Glutamatergic neuron (in vitro differentiated cells): ENCODE measurements around the gene BCL11A. TPM values are rescaled to one million over a fixed set of nuclear protein-coding genes. Genes with fewer than 3 reads are reported as not detected.

ENCODE experiments used
- DNase-seq: peaks from one replicate; pipeline ENCODE4 v3.0.0; 2022
- H3K27ac Mint-ChIP-seq: one replicate; pipeline ENCODE4 v1.8.0; 2020; ENCODE audit warnings: mild to moderate bottlenecking, mixed read lengths, inconsistent platforms; ENCODE audit not compliant: unreplicated experiment
- H3K27me3 Mint-ChIP-seq: one replicate; pipeline ENCODE4 v1.8.0; 2020; ENCODE audit warnings: mild to moderate bottlenecking, moderate library complexity, mixed read lengths, inconsistent platforms; ENCODE audit not compliant: unreplicated experiment
- H3K36me3 Mint-ChIP-seq: one replicate; pipeline ENCODE4 v1.8.0; 2020; ENCODE audit warnings: mild to moderate bottlenecking, mixed read lengths, inconsistent platforms; ENCODE audit not compliant: unreplicated experiment
- H3K4me1 Mint-ChIP-seq: one replicate; pipeline ENCODE4 v1.8.0; 2020; ENCODE audit warnings: mild to moderate bottlenecking, low read depth, mixed read lengths, inconsistent platforms; ENCODE audit not compliant: unreplicated experiment
- H3K4me3 Mint-ChIP-seq: one replicate; pipeline ENCODE4 v1.8.0; 2020; ENCODE audit warnings: mild to moderate bottlenecking, mixed read lengths, inconsistent platforms; ENCODE audit not compliant: unreplicated experiment
- H3K9me3 Mint-ChIP-seq: one replicate; pipeline ENCODE4 v1.8.0; 2020; ENCODE audit warnings: mild to moderate bottlenecking, moderate library complexity, mixed read lengths, inconsistent platforms; ENCODE audit not compliant: unreplicated experiment
- total RNA-seq: library from RNA; stranded (reverse); fragmentation: NEBNext Ultra II Directional; extraction: Animal tissue kit (Norgen Biotek cat#: 25700); gene quantifications from one replicate; pipeline ENCODE4 v1.2.1, GENCODE V29; 2021; ENCODE audit not compliant: unreplicated experiment
- TF ChIP-seq, protein P1 (sequence below): fragments of 200-600 bp; sonication (generic); IDR thresholded peaks from one replicate; pipeline ENCODE4 v1.5.0; 2021; ENCODE audit not compliant: partially characterized antibody, unreplicated experiment

BCL11A gene
- total RNA-seq, 1 donor from 2014 or later: 29.1 TPM

DNA sequence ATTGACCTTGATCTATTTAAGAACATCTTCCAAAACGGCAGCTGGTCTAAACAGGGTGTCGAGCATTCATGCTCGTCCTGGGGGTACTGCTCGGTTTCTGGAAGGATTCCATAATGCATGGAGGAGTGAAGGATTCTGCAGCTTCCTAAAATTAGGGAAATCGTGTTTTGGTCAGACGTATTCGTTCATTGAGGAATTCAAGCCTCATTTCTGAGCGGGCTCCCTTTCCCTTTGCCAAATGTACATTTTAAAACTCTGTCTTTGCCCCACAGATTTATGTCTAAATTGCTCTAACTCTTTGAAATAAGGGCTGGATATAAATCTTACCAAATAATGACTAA is 144.0 kb downstream of the BCL11A start:
- H3K9me3 Mint-ChIP-seq: no peaks in the 10 kb centered on the region
- no peak for DNase-seq
- no peak overlapping the region for H3K27ac Mint-ChIP-seq
- H3K4me1 Mint-ChIP-seq: peaks cover 17% of the 10 kb centered on the region
- H3K4me3 Mint-ChIP-seq: no peak overlapping the region
- no peaks in the 10 kb centered on the region for H3K36me3 Mint-ChIP-seq
- peaks cover 2% of the 10 kb centered on the region for H3K27me3 Mint-ChIP-seq
- TF ChIP-seq, protein P1, sequence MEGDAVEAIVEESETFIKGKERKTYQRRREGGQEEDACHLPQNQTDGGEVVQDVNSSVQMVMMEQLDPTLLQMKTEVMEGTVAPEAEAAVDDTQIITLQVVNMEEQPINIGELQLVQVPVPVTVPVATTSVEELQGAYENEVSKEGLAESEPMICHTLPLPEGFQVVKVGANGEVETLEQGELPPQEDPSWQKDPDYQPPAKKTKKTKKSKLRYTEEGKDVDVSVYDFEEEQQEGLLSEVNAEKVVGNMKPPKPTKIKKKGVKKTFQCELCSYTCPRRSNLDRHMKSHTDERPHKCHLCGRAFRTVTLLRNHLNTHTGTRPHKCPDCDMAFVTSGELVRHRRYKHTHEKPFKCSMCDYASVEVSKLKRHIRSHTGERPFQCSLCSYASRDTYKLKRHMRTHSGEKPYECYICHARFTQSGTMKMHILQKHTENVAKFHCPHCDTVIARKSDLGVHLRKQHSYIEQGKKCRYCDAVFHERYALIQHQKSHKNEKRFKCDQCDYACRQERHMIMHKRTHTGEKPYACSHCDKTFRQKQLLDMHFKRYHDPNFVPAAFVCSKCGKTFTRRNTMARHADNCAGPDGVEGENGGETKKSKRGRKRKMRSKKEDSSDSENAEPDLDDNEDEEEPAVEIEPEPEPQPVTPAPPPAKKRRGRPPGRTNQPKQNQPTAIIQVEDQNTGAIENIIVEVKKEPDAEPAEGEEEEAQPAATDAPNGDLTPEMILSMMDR: no peak

- no peak for DNase-seq
- H3K36me3 Mint-ChIP-seq: no peaks in the 10 kb centered on the region
- H3K4me3 Mint-ChIP-seq: no peak overlapping the region
- TF ChIP-seq, protein P1: no peak
- peaks cover 17% of the 10 kb centered on the region for H3K4me1 Mint-ChIP-seq
- H3K9me3 Mint-ChIP-seq: no peaks in the 10 kb centered on the region
- H3K27me3 Mint-ChIP-seq: peaks cover 2% of the 10 kb centered on the region
- H3K27ac Mint-ChIP-seq: no peak overlapping the region
Observed at GRCh38 chr2:60408811-60409530, 144.5 kb downstream of the BCL11A start.

- Mint-ChIP-seq H3K27ac (no peak overlapping the region), H3K4me3 (no peak overlapping the region), H3K4me1 (peaks cover 17% of the 10 kb centered on the region), H3K27me3 (peaks cover 2% of the 10 kb centered on the region), H3K9me3 (no peaks in the 10 kb centered on the region), H3K36me3 (no peaks in the 10 kb centered on the region)
- TF ChIP-seq, protein P1: no peak
- DNase-seq: no peak
Observed at GRCh38 chr2:60408207-60408606, 145.2 kb downstream of the BCL11A start.

DNA sequence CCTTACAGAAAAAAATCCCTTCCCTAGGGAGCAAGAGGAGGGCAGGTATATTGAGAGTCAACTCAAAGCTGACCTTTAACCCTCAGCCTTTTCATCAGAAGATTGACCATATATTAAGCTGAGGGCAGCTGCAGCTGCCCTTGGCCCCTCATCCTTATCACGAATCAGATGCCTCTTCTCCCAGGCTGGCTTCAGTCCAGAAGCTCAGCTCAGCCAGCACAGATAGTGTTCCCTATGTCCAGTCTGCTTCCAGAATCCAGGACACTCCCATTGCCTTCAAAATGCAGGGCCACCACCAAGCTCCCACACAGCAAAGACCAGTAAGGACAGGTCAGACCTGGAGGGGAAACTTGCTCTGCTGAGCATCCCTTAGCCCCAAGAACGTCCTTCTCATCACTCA is 146.1 kb downstream of the BCL11A start:
- DNase-seq: no peak
- H3K9me3 Mint-ChIP-seq: peaks cover 2% of the 10 kb centered on the region
- H3K27me3 Mint-ChIP-seq: no peaks in the 10 kb centered on the region
- H3K36me3 Mint-ChIP-seq: no peaks in the 10 kb centered on the region
- H3K4me3 Mint-ChIP-seq: no peak overlapping the region
- no peak overlapping the region for H3K27ac Mint-ChIP-seq
- peaks cover 17% of the 10 kb centered on the region for H3K4me1 Mint-ChIP-seq
- TF ChIP-seq, protein P1: no peak

DNA sequence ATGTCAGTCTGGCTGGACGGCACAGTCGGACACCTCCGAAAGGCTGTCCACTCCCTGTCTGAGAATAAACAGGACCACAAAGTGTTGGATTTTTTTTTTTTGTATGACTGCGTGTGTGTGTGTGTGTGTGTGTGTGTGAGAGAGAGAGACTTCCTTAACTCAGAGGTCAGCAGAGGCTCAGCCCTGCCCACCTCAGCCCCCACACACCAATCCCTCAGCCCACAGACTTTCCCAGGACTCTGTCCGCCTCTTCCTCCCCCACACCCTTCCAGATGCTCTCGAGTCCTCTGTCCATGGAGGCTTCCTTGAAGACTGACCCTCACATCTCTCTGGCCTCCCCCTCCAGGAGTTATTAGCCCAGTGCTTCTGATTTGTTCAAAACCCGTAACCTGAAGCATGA is 147.3 kb downstream of the BCL11A start:
- no peak overlapping the region for H3K27ac Mint-ChIP-seq

More for the DNA sequence above, 147.3 kb downstream of the BCL11A start:
- DNase-seq: no peak
- Mint-ChIP-seq H3K36me3 (no peaks in the 10 kb centered on the region), H3K4me3 (no peak overlapping the region), H3K4me1 (peaks cover 16% of the 10 kb centered on the region), H3K9me3 (peaks cover 4% of the 10 kb centered on the region), H3K27me3 (no peaks in the 10 kb centered on the region)
- TF ChIP-seq, protein P1: no peak
